ENCODE measurements around the gene CMIP. TPM values are rescaled to one million over a fixed set of nuclear protein-coding genes. Genes with fewer than 3 reads are reported as not detected.

The CMIP gene
- total RNA-seq, 1 experiment from 2014 or later, result 48.2 TPM

- Mint-ChIP-seq H3K27me3 (ENCODE audit: low read depth) (no peaks in the 10 kb centered on the region), H3K27ac (peak overlapping the region in 2 of 3 experiments; percentile 65 to 83; a peak in 3 of 7 replicates)
Measured at GRCh38 chr16:81675662-81676061, 231.1 kb downstream of the CMIP start.

More at GRCh38 chr16:81675662-81676061, 231.1 kb downstream of the CMIP start:
- no peaks in the 10 kb centered on the region for H3K23me2 ChIP-seq (ENCODE audit: insufficient read length, low read depth, low read length, poor library complexity, severe bottlenecking)
- no peak overlapping the region for H3K18ac ChIP-seq (ENCODE audit: insufficient read length, low read depth, low read length)
- H3K14ac ChIP-seq (ENCODE audit: insufficient read depth, low read length), result no peak overlapping the region
- Mint-ChIP-seq H3K4me1 (peaks cover 5 to 6% of the 10 kb centered on the region in 2 experiments), H3K9me3 (no peaks in the 10 kb centered on the region), H3K36me3 (ENCODE audit: insufficient read depth in 1 of 3, low read depth in 3 of 3) (peaks cover 15 to 50% (median 48%) of the 10 kb centered on the region in 3 experiments), H3K4me3 (no peak overlapping the region)
- H4K5ac ChIP-seq (ENCODE audit: insufficient read length, low read depth, low read length), result no peak overlapping the region
- H4K20me1 ChIP-seq (ENCODE audit: control insufficient read depth, insufficient read depth, insufficient read length), result no peaks in the 10 kb centered on the region
- no CpG with 5 or more reads among the region's 3 CpGs for WGBS (ENCODE audit: extremely low coverage, insufficient read length, low lambda C conversion rate)
- H2BK15ac ChIP-seq (ENCODE audit: low read depth, low read length), result no peak overlapping the region
- H2BK120ac ChIP-seq (ENCODE audit: low read depth, low read length, poor library complexity, severe bottlenecking), result no peak overlapping the region
- no peak overlapping the region for H3K4ac ChIP-seq (ENCODE audit: low read depth, low read length)
- no peak overlapping the region for H3K27ac ChIP-seq (ENCODE audit: insufficient read length, low read depth, low read length)
- no peak overlapping the region for H2BK20ac ChIP-seq (ENCODE audit: low read depth, low read length, poor library complexity, severe bottlenecking)
- H3K4me2 ChIP-seq (ENCODE audit: insufficient read depth, insufficient read length, low read length), result no peak overlapping the region
- H3K79me2 ChIP-seq (ENCODE audit: insufficient read depth, low read length), result no peaks in the 10 kb centered on the region
- H4K91ac ChIP-seq (ENCODE audit: insufficient read length, low read depth, low read length), result no peak overlapping the region
- H3K9me3 ChIP-seq (ENCODE audit: control insufficient read depth, low read depth, low read length), result no peaks in the 10 kb centered on the region
- no peaks in the 10 kb centered on the region for H3K27me3 ChIP-seq (ENCODE audit: insufficient read depth, low read length)
- H3T11ph ChIP-seq (ENCODE audit: low read length), result no peak overlapping the region
- H3K56ac ChIP-seq (ENCODE audit: insufficient read length, low read depth, low read length), result no peak overlapping the region
- no peak overlapping the region for H3K23ac ChIP-seq (ENCODE audit: insufficient read length, low read depth, low read length)
- H2BK5ac ChIP-seq (ENCODE audit: insufficient read length, low read length), result no peak overlapping the region
- no peaks in the 10 kb centered on the region for H3K4me1 ChIP-seq (ENCODE audit: insufficient read depth, low read length)
- H2BK12ac ChIP-seq (ENCODE audit: insufficient read length, low read depth, low read length), result no peak overlapping the region
- no peak overlapping the region for H4K8ac ChIP-seq (replicated peaks; ENCODE audit: insufficient read length, low read depth, low read length)
- H3K79me1 ChIP-seq (ENCODE audit: insufficient read depth, low read depth, low read length, poor library complexity, severe bottlenecking), result no peaks in the 10 kb centered on the region
- no peak overlapping the region for H2AFZ ChIP-seq (ENCODE audit: low read length)
- no peak for DNase-seq
- TF ChIP-seq CTCF (conservative IDR thresholded peaks at IDR 0.05), result no peak
- H2AK5ac ChIP-seq (ENCODE audit: insufficient read length, low read length), result no peak overlapping the region
- no peak overlapping the region for H3K9ac ChIP-seq (ENCODE audit: extremely low read depth, insufficient read length, low read length)

Data from H9 (cell line).